PC-3 (cell line): ENCODE results near the gene CLEC4D. TPM values are rescaled to one million over a fixed set of nuclear protein-coding genes. Genes with fewer than 3 reads are reported as not detected.

Source experiments
- ATAC-seq: fragments of 200-7000 bp; cut with Tn5 transposase; 2 replicates; pipeline ENCODE4 v1.9.1; 2020; ENCODE audit warnings: mild to moderate bottlenecking, moderate library complexity
- BruUV-seq: library from RNA; stranded (reverse); fragments of 400-500 nt; replicated peaks from 2 replicates; lab custom pipeline; 2021; lab: Mats Ljungman, UMichigan
- CTCF ChIA-PET: fragments of 300-600 bp; sonication (Branson Sonifier 250); formaldehyde crosslinking; loops from one replicate; lab custom pipeline; 2022; ENCODE audit warnings: antibody characterized with exemption; lab: Charles Lee
- POLR2A ChIA-PET: fragments of 300-600 bp; sonication (Branson Sonifier 250); formaldehyde crosslinking; loops from one replicate; lab custom pipeline; 2022; ENCODE audit warnings: antibody characterized with exemption; ENCODE audit not compliant: unreplicated experiment; lab: Charles Lee
- DNase-seq: peaks from one replicate; pipeline ENCODE4 v3.0.0-alpha.2; 2015
- H2AFZ ChIP-seq: fragments of 300-600 bp; sonication (generic); 2 replicates; pipeline ENCODE4 v1.6.0; 2016; ENCODE audit warnings: antibody characterized with exemption, low read length
- H3F3A ChIP-seq: fragments of 300-600 bp; sonication (generic); one replicate; pipeline ENCODE4 v1.6.0; 2017; ENCODE audit warnings: antibody characterized with exemption, low read length, control low read depth, mild to moderate bottlenecking; ENCODE audit not compliant: unreplicated experiment
- H3K27ac ChIP-seq: fragments of 300-600 bp; sonication (generic); 2 replicates; pipeline ENCODE4 v1.5.1; 2016; ENCODE audit warnings: mild to moderate bottlenecking, low read length
- H3K27me3 ChIP-seq: fragments of 300-600 bp; sonication (generic); 2 replicates; pipeline ENCODE4 v1.6.1; 2016; ENCODE audit warnings: low read length, mixed read lengths
- H3K36me3 ChIP-seq: fragments of 300-600 bp; sonication (generic); 2 replicates; pipeline ENCODE4 v1.6.1; 2016; ENCODE audit warnings: low read depth, mixed run types, low read length, mixed read lengths
- H3K4me1 ChIP-seq: fragments of 300-600 bp; sonication (generic); 2 replicates; pipeline ENCODE4 v1.5.1; 2016; ENCODE audit warnings: low read length; ENCODE audit not compliant: insufficient read depth
- H3K4me2 ChIP-seq: fragments of 300-600 bp; sonication (generic); 2 replicates; pipeline ENCODE4 v1.6.0; 2016; ENCODE audit warnings: low read length
- H3K4me3 ChIP-seq: fragments of 300-600 bp; sonication (generic); 2 replicates; pipeline ENCODE4 v1.5.1; 2016; ENCODE audit warnings: mild to moderate bottlenecking, low read length, mixed read lengths
- H3K79me2 ChIP-seq: fragments of 300-600 bp; sonication (generic); 2 replicates; pipeline ENCODE4 v1.6.1; 2017; ENCODE audit warnings: low read length, mixed read lengths
- H3K9ac ChIP-seq: fragments of 300-600 bp; sonication (generic); 2 replicates; pipeline ENCODE4 v1.6.0; 2016; ENCODE audit warnings: mild to moderate bottlenecking, low read length
- H3K9me2 ChIP-seq: fragments of 300-600 bp; sonication (generic); replicated peaks from 2 replicates; pipeline ENCODE4 v1.6.1; 2016; ENCODE audit warnings: mixed run types, low read length, mixed read lengths
- H3K9me3 ChIP-seq: fragments of 300-600 bp; sonication (generic); 2 replicates; pipeline ENCODE4 v1.6.1; 2016; ENCODE audit warnings: low read length, mixed read lengths
- H4K20me1 ChIP-seq: fragments of 300-600 bp; sonication (generic); 2 replicates; pipeline ENCODE4 v1.6.1; 2016; ENCODE audit warnings: low read length, mixed read lengths
- CTCF ChIP-seq: fragments of 300-600 bp; sonication (generic); conservative IDR thresholded peaks from 2 replicates; pipeline ENCODE4 v1.5.1; 2017; ENCODE audit warnings: antibody characterized with exemption, low read depth, mild to moderate bottlenecking, low read length
- EZH2 ChIP-seq: fragments of 300-600 bp; sonication (generic); IDR thresholded peaks from one replicate; pipeline ENCODE4 v1.6.1; 2017; ENCODE audit warnings: antibody characterized with exemption, mild to moderate bottlenecking, low read length; ENCODE audit not compliant: unreplicated experiment
- EZH2phosphoT487 ChIP-seq: fragments of 300-600 bp; sonication (generic); IDR thresholded peaks from 2 replicates; pipeline ENCODE4 v1.6.1; 2018; ENCODE audit warnings: mild to moderate bottlenecking, antibody characterized with exemption, low read length, borderline replicate concordance
- intact Hi-C: fragments of 100-400 bp; cut with micrococcal nuclease; formaldehyde crosslinking; loops from 2 replicates; pipeline ENCODE4 v1.9.0; 2023
- total RNA-seq: library from RNA; depleted of rRNA; stranded (reverse); fragments of >200 nt; gene quantifications from 2 replicates; pipeline ENCODE4 v1.2.3, GENCODE V29; 2014

Gene CLEC4D
- total RNA-seq, 1 experiment from 2014 or later, result not detected

- Histone ChIP-seq H3K27me3 (peaks cover 8% of the 10 kb centered on the region; the same call in 1 of the 2 replicates), H3K9me2 (no peaks in the 10 kb centered on the region), H3K27ac (no peak overlapping the region), H4K20me1 (no peaks in the 10 kb centered on the region), H3K36me3 (no peaks in the 10 kb centered on the region), H3K9me3 (no peaks in the 10 kb centered on the region), H3F3A (no peaks in the 10 kb centered on the region), H2AFZ (no peak overlapping the region), H3K79me2 (no peaks in the 10 kb centered on the region), H3K4me2 (no peak overlapping the region), H3K9ac (no peak overlapping the region), H3K4me3 (no peak overlapping the region), H3K4me1 (no peaks in the 10 kb centered on the region)
- no peak for ATAC-seq
- intact Hi-C loops, result no loop called here
- no peak for TF ChIP-seq CTCF
- no peak for DNase-seq
- BruUV-seq, result no TSS peak
- ChIA-PET CTCF (interaction anchor here (0.6 kb wide), 1 partner anchor 13 kb away, joined by 3 read pairs; no protein-coding TSS in a partner anchor), POLR2A (no interaction called here)
Observed at GRCh38 chr12:8556531-8557097, 43.3 kb downstream of the CLEC4D start.

- no peak overlapping the region for H3K9ac ChIP-seq
Observed at GRCh38 chr12:8559676-8560075, 46.4 kb downstream of the CLEC4D start.

GRCh38 chr12:8561011-8561410 lies 47.7 kb downstream of the CLEC4D start:
- Histone ChIP-seq H3K9ac (no peak overlapping the region), H4K20me1 (no peaks in the 10 kb centered on the region), H3F3A (no peaks in the 10 kb centered on the region), H3K79me2 (no peaks in the 10 kb centered on the region), H3K27me3 (peaks cover 9% of the 10 kb centered on the region; the same call in 1 of the 2 replicates), H3K4me1 (no peaks in the 10 kb centered on the region), H3K9me2 (no peaks in the 10 kb centered on the region), H2AFZ (no peak overlapping the region), H3K9me3 (no peaks in the 10 kb centered on the region), H3K36me3 (no peaks in the 10 kb centered on the region), H3K4me3 (no peak overlapping the region), H3K27ac (no peak overlapping the region), H3K4me2 (no peak overlapping the region)
- BruUV-seq, result no TSS peak
- DNase-seq (no peak), ATAC-seq (no peak)
- CTCF ChIA-PET, result no interaction called here
- intact Hi-C loops, result no loop called here
- TF ChIP-seq EZH2 (no peak), CTCF (no peak), EZH2phosphoT487 (no peak)
- POLR2A ChIA-PET, result no interaction called here

More at GRCh38 chr12:8559676-8560075, 46.4 kb downstream of the CLEC4D start:
- POLR2A ChIA-PET, result no interaction called here
- ATAC-seq (no peak), DNase-seq (no peak)
- Histone ChIP-seq H3K27ac (no peak overlapping the region), H3K4me2 (no peak overlapping the region), H3K79me2 (no peaks in the 10 kb centered on the region), H2AFZ (no peak overlapping the region), H3K27me3 (peaks cover 9% of the 10 kb centered on the region; the same call in 1 of the 2 replicates), H3K4me3 (no peak overlapping the region), H3K36me3 (no peaks in the 10 kb centered on the region), H3K9me2 (no peaks in the 10 kb centered on the region), H3K4me1 (no peaks in the 10 kb centered on the region), H3F3A (no peaks in the 10 kb centered on the region), H4K20me1 (no peaks in the 10 kb centered on the region), H3K9me3 (no peaks in the 10 kb centered on the region)
- intact Hi-C loops, result no loop called here
- BruUV-seq, result no TSS peak
- TF ChIP-seq EZH2phosphoT487 (no peak), CTCF (no peak), EZH2 (no peak)
- CTCF ChIA-PET, result no interaction called here
